A673 (cell line): ENCODE measurements around the gene SPRYD3. TPM values are rescaled to one million over a fixed set of nuclear protein-coding genes. Genes with fewer than 3 reads are reported as not detected.
A peak's percentile ranks its signal among the peaks of the same experiment; 100 is the strongest.
"Not testable (repeated sequence)": the region's sequence is repeated elsewhere in the genome, so short reads cannot be mapped to it uniquely, and the experiment has no call there.

Experiments
- BruUV-seq: library from RNA; stranded (reverse); fragments of 400-500 nt; replicated peaks from 2 replicates; lab custom pipeline; 2021; lab: Mats Ljungman, UMichigan
- CTCF ChIA-PET: fragments of 300-600 bp; sonication (Branson Sonifier 250); formaldehyde crosslinking; loops from one replicate; lab custom pipeline; 2022; ENCODE audit warnings: antibody characterized with exemption; lab: Charles Lee
- POLR2A ChIA-PET: fragments of 300-600 bp; sonication (Branson Sonifier 250); formaldehyde crosslinking; loops from one replicate; lab custom pipeline; 2022; ENCODE audit warnings: antibody characterized with exemption; ENCODE audit not compliant: low non-redundant PET; lab: Charles Lee
- DNase-seq: peaks from one replicate; pipeline ENCODE4 v3.0.0-alpha.2; 2015; ENCODE audit warnings: low spot score
- H3K27ac ChIP-seq: fragments of 200-600 bp; sonication (generic); 2 replicates; pipeline ENCODE4 v1.5.1; 2016; ENCODE audit warnings: mixed run types, low read depth, mild to moderate bottlenecking, mixed read lengths, antibody characterized with exemption, low read length; ENCODE audit not compliant: poor library complexity, severe bottlenecking
- H3K27me3 ChIP-seq: fragments of 200-600 bp; sonication (generic); replicated peaks from 2 replicates; pipeline ENCODE4 v1.6.1; 2017; ENCODE audit warnings: mixed run types, low read depth, mild to moderate bottlenecking, mixed read lengths, antibody characterized with exemption, low read length; ENCODE audit not compliant: insufficient read depth, poor library complexity
- H3K36me3 ChIP-seq: fragments of 200-600 bp; sonication (generic); 2 replicates; pipeline ENCODE4 v1.6.1; 2016; ENCODE audit warnings: mixed run types, mild to moderate bottlenecking, mixed read lengths, antibody characterized with exemption, low read length; ENCODE audit not compliant: insufficient read depth, poor library complexity, severe bottlenecking
- H3K4me1 ChIP-seq: fragments of 200-600 bp; sonication (generic); 2 replicates; pipeline ENCODE4 v1.6.1; 2017; ENCODE audit warnings: mixed run types, mild to moderate bottlenecking, mixed read lengths, antibody characterized with exemption, low read length; ENCODE audit not compliant: insufficient read depth, poor library complexity, severe bottlenecking
- H3K4me3 ChIP-seq: fragments of 200-600 bp; sonication (generic); 2 replicates; pipeline ENCODE4 v1.5.1; 2016; ENCODE audit warnings: low read depth, mixed run types, mild to moderate bottlenecking, mixed read lengths, low read length; ENCODE audit not compliant: poor library complexity, severe bottlenecking
- H3K9me3 ChIP-seq: fragments of 200-600 bp; sonication (generic); 2 replicates; pipeline ENCODE4 v1.6.1; 2016; ENCODE audit warnings: mixed run types, low read depth, mild to moderate bottlenecking, mixed read lengths, antibody characterized with exemption, low read length; ENCODE audit not compliant: poor library complexity, severe bottlenecking
- CTCF ChIP-seq: fragments of 300-800, 200-600 bp; sonication (generic); conservative IDR thresholded peaks from 2 replicates; pipeline ENCODE4 v1.5.1; 2017; ENCODE audit warnings: low read depth, mild to moderate bottlenecking, antibody characterized with exemption, low read length, moderate library complexity, mixed read lengths
- EZH2 ChIP-seq: fragments of 200-600 bp; sonication (generic); IDR thresholded peaks from 2 replicates; pipeline ENCODE4 v1.6.1; 2017; ENCODE audit warnings: borderline replicate concordance, low read depth, mild to moderate bottlenecking, mixed read lengths, antibody characterized with exemption, low read length; ENCODE audit not compliant: poor library complexity, severe bottlenecking
- intact Hi-C: fragments of 100-400 bp; cut with micrococcal nuclease; formaldehyde crosslinking; loops from one replicate; pipeline ENCODE4 v1.10.0; 2022; ENCODE audit not compliant: unreplicated experiment
- total RNA-seq: library from RNA; stranded (reverse); gene quantifications from 2 replicates; pipeline ENCODE4 v1.2.3, GENCODE V29; 2021

Gene SPRYD3
- total RNA-seq, 1 experiment from 2014 or later: 19.3 TPM

- Histone ChIP-seq H3K9me3 (no peaks in the 10 kb centered on the region), H3K27me3 (no peaks in the 10 kb centered on the region), H3K4me3 (peak overlapping the region; percentile 61), H3K36me3 (no peaks in the 10 kb centered on the region), H3K4me1 (peaks cover 23% of the 10 kb centered on the region), H3K27ac (no peak overlapping the region)
- CTCF ChIA-PET: interaction anchor here (3.5 kb wide), 1 partner anchor 32 kb away, joined by 62 read pairs; no protein-coding TSS in a partner anchor
- POLR2A ChIA-PET: no interaction called here
- TF ChIP-seq EZH2 (no peak), CTCF (no peak)
- no TSS peak for BruUV-seq
- intact Hi-C loops: loop anchor here (5.0 kb wide), 1 partner anchor 50 kb away; no protein-coding TSS in a partner anchor
- peak; percentile 15 for DNase-seq
Measured at GRCh38 chr12:53097207-53097563, 18.0 kb upstream of the SPRYD3 start.

GRCh38 chr12:53096759-53097158, 17.6 kb upstream of the SPRYD3 start:
- BruUV-seq: no TSS peak
- ChIA-PET CTCF (interaction anchor here (3.5 kb wide), 1 partner anchor 31 kb away, joined by 62 read pairs; no protein-coding TSS in a partner anchor), POLR2A (no interaction called here)
- H3K36me3 ChIP-seq: no peaks in the 10 kb centered on the region
- H3K27ac ChIP-seq: no peak overlapping the region
- no peak for DNase-seq
- TF ChIP-seq EZH2 (no peak), CTCF (no peak)
- intact Hi-C loops: loop anchor here (5.0 kb wide), 1 partner anchor 49 kb away; no protein-coding TSS in a partner anchor
- peaks cover 23% of the 10 kb centered on the region for H3K4me1 ChIP-seq
- H3K9me3 ChIP-seq: no peaks in the 10 kb centered on the region
- H3K4me3 ChIP-seq: peak overlapping the region; percentile 61
- no peaks in the 10 kb centered on the region for H3K27me3 ChIP-seq

- ChIA-PET CTCF (no interaction called here), POLR2A (no interaction called here)
- Histone ChIP-seq H3K36me3 (no peaks in the 10 kb centered on the region), H3K27ac (no peak overlapping the region), H3K4me1 (peaks cover 23% of the 10 kb centered on the region), H3K9me3 (no peaks in the 10 kb centered on the region), H3K4me3 (no peak overlapping the region), H3K27me3 (no peaks in the 10 kb centered on the region)
- intact Hi-C loops: loop anchor here (5.0 kb wide), 1 partner anchor 49 kb away; no protein-coding TSS in a partner anchor
- TF ChIP-seq CTCF (no peak), EZH2 (no peak)
- no peak for DNase-seq
- no TSS peak for BruUV-seq
Measured at GRCh38 chr12:53096089-53096741, 17.0 kb upstream of the SPRYD3 start.

- DNase-seq, H3K27me3 ChIP-seq, POLR2A ChIA-PET, H3K36me3 ChIP-seq, BruUV-seq, H3K9me3 ChIP-seq, H3K4me3 ChIP-seq, CTCF ChIA-PET, H3K27ac ChIP-seq: not testable (repeated sequence)
- peaks cover 23% of the 10 kb centered on the region for H3K4me1 ChIP-seq
- intact Hi-C loops: loop anchor here (5.0 kb wide), 1 partner anchor 48 kb away; no protein-coding TSS in a partner anchor
Measured at GRCh38 chr12:53095596-53095895, 16.4 kb upstream of the SPRYD3 start.

- CTCF ChIA-PET, H3K9me3 ChIP-seq, BruUV-seq, H3K27me3 ChIP-seq, H3K4me3 ChIP-seq, H3K27ac ChIP-seq, H3K36me3 ChIP-seq, DNase-seq, POLR2A ChIA-PET: not testable (repeated sequence)
- intact Hi-C loops: loop anchor here (5.0 kb wide), 1 partner anchor 48 kb away; no protein-coding TSS in a partner anchor
- H3K4me1 ChIP-seq: peaks cover 23% of the 10 kb centered on the region
Measured at GRCh38 chr12:53094796-53095595, 15.8 kb upstream of the SPRYD3 start.
